SHP77 (cell line): ENCODE results near the gene ERCC6L2.
A peak's percentile ranks its signal among the peaks of the same experiment; 100 is the strongest.

Experiments used
- DNase-seq, 2 experiments: peaks; one replicate each; lab custom pipeline; 2025; lab: John Stamatoyannopoulos, UW

ERCC6L2 gene

GRCh38 chr9:95862343-95862742 lies 13.1 kb upstream of the ERCC6L2 start:
- no peak for DNase-seq

DNA sequence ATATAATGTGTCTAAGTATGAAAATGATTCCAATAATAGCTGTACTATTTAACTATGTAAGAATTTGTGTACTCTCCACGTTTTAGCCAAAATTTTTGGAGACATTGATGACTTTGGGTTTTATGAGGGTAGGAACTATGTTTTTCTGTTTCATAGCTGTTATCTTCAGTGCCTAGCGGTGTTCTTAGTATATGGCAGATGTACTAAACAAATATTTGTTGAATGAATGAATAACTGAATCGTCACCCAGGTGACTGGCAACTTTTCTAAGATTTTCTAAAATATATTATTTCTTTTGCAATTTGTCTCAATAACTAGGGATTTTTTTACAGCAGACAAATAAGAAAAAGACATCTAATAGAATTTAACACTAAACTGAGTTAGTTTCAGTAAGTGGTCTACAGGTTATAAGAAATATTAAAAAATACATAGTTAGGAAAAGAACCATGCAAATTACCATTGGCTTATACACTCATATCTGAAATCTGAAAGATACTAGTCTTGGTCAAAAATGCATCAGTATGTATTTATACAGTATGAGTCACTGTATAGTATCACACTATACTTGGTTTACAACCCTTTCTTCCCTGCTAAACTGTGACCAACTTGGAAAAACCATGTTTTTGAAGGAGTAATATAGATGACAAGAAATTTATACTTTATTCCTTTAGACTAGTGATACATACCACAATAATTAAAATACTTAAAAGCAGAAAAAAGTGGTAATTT lies 10.5 kb upstream of the ERCC6L2 start:
- no peak for DNase-seq

DNA sequence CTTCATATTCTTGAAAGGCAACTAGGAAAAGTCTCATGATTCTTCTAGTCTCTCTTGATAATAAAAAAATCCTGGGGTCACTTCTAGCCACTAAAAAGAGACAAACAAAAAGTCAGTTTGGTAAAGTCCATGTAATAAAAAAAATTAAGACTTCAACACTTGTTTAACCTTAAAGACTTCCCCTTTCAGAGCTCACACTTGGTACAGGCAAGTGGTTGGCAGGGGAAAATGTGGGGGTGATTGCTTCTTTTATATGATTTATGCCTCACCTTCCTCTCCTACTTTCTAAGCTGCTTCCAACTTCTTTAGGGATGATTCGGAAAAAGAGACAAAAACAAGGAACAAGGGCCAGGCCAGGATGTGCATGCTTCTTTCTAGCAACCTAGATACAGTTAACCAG lies 5.1 kb upstream of the ERCC6L2 start:
- no peak for DNase-seq

- DNase-seq: no peak
These were observed 4.6 kb upstream of the ERCC6L2 start for GRCh38 chr9:95870906-95871305.

DNA sequence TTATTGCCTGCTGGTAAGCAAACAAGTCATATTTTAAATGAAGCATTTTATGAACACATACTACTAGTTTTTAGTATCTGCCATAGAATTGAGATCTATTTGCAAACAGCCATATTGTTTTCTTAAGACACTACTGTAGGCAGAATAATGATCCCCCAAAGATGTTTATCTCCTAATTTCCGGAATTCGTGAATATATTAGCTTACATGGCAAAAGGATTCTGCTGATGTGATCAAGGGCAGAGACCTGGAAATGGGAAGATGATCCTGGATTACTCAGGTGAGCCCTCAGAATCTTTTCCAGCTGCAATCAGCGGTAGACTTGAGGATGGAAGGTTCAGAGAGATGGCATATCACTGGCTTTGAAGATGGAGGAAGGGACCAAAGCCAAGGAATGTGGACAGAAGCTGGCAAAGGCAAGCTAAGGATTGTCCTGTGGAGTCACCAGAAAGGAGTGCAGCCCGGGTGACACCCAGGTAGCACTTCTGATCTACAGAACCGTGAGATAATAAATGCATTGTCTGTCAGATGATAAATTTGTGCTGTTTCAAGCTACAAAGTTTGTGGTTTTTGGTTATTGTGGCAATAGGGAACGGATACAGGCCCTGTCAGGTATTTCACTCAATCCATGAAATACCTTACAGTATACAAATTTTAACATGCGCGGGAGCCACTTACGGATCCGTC lies 1.0 kb upstream of the ERCC6L2 start:
- no peak for DNase-seq

DNA sequence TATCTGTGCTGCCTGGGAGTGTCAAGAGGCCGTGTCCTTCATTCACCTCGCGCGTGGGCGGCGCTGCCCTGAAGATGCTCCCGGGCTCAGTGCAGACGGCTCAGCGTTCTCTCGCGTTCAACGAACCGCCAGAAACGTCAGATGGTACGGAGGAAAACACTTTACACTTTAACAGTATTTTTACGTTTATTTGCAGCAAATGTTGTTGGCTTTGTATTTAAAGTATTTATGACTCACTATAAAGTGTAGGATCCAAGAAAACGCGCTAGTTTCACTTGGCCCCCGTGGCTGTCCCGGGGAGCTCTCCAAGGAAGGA lies 544 bp upstream of the ERCC6L2 start:
- DNase-seq: peak in 1 of 2 experiments; percentile 46

GRCh38 chr9:95876138-95876444 lies 600 bp downstream of the ERCC6L2 start:
- no peak for DNase-seq

DNA sequence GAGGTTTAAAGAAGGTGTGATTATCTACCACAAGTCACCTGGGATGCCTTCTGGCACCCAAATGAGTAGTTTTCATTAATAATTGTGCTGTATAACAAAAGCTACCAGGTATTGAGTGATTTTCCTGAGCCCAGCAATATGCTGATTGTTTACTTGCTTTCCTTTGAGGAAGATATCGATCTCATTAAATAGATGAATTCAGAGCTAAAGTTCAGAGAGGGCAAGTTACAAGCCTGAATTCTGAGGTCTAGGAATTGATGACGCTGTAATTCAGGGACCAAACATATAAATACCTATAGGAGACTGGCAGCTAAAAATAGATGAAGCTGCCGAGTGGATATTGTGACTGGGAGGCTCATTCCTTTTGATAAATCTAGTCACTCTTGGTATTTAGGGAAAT lies 1.1 kb downstream of the ERCC6L2 start:
- peak in 1 of 2 experiments; percentile 3 for DNase-seq

DNA sequence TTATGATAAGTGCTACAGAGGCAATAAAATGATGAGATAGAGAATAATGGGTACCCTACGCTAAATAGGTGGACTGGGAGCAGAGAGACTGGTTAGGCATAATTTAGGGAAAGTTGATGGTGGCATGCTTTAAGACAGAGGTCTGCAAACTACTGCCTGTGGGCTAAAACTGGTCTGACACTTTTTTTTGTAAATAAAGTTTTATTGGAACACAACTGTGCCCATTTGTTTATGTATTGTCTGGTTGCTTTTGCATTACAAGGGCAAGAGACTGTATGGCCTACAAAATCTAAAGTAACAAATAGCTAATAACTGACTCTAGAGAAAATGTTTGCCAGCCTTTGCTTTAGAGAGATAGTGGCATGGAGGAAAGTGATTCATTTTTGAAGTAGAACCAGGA lies 2.5 kb downstream of the ERCC6L2 start:
- DNase-seq: no peak

- no peak for DNase-seq
These were observed 4.1 kb downstream of the ERCC6L2 start for GRCh38 chr9:95879591-95879990.

DNA sequence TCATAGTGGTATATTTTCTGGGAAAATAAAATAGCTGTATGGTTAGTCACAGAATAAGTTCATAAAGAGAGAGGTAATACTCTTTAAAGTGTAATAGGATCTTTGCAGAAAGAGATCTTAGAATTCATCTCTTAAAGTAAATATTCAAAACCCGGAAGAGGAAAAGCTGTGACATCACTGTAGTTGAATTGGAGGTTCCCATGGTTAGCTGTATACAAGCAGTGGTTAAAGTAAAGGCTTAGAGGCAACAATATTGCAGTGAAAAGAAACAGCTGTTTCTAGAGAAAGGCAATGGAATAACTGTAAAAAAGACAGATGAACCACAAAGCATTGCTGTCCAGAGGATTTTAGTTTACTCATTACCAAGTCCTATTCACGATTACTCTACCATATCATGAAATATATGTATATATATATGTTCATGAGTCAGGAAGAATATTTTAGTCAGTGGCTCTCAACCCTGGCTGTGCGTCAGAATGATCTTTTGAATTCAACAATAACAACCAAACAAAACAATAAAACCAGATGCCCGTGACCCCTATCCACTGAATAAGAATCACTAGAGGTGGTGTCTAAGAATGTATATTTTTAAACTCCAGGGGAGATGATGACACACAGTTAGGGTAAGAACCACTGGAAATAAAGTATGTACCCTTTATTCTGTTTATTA lies 4.7 kb downstream of the ERCC6L2 start:
- DNase-seq: no peak

DNA sequence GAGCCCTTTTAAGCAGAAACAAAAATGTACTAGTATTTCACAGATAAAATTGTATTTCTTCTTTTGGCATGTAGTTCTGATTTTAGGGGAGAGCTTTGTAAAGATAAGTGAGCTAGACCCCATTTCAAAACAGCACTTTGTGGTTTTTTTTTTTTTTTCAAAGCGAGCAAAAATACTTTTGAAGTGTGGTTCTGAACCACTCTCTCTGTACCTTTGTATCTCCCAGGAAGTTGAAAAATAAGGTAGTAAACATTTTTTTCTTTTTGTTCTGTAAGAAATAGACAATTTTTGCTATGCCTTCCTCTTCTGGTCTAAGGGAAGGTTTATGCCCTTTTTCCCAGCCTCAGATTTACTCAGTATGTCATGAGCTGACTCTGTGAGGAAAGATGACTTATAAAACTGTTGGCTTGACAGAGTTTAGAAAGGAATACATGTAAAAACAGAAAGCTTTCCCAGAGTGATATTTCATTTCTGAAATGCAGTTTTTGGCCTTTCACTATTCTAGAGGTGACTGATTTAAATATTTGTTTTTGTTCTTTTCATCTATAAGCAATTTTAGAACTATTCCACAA lies 12.5 kb downstream of the ERCC6L2 start:
- no peak for DNase-seq

GRCh38 chr9:95890594-95890993 lies 15.1 kb downstream of the ERCC6L2 start:
- DNase-seq: no peak

DNA sequence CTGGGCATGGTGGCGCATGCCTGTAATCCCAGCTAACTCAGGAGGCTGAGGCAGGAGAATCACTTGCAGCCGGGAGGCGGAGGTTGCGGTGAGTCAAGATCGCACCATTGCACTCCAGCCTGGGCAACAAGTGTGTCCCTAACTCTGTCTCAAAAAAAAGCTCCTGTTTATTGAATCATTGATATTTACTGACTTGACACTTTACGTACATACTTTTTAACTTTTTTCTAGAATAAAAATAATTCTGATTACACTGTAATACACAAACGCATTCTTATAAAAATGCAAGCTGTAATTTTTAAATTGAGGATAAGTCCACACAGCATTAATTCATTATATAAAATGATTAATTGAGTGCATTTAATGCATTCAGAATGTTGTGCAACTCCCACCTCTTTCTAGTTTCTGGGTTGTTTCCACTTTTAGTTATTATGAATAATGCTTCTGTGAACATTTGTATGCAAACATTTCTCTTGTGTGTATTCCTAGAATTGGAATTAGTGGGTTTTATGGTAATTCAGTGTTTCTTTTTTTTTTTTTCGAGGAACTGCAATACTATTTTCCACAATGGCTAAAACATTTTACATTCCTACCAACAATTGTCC lies 15.7 kb downstream of the ERCC6L2 start:
- DNase-seq: no peak

DNA sequence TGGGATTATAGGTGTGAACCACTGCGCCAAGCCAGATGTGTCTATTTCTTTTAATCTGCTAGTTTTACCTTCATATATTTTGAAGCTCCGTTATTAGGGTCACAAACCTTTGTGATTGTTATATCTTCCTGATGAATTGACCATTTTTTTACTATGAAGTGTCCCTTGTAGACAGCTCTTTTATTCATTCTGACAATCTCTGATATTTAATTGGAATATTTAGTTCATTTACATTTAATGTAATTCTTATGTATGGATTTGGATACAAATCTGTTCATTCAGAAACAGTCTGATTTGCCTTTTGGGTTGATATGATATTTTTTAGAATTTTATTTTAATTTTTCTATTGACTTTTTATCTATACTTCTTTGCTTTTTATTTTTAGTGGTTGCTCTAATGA lies 17.2 kb downstream of the ERCC6L2 start:
- no peak for DNase-seq

DNA sequence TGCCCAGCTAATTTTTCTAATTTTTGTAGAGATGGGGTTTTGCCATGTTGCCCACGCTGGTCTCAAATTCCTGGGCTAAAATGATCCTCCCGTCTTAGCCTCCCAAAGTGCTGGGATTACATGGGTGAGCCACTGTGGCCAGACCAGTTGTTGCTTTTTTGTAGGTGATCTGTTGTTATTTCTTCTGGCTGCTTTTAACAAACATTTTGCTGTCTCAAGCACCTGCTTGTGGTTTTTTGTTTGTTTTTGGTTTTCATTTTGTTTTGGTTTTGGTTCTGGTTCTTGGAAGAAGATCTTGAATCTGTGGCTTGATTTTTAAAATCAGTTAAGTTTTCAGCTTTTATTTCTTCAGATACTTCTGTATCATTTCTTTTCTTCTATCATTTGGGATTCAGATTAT lies 21.1 kb downstream of the ERCC6L2 start:
- DNase-seq: no peak

DNA sequence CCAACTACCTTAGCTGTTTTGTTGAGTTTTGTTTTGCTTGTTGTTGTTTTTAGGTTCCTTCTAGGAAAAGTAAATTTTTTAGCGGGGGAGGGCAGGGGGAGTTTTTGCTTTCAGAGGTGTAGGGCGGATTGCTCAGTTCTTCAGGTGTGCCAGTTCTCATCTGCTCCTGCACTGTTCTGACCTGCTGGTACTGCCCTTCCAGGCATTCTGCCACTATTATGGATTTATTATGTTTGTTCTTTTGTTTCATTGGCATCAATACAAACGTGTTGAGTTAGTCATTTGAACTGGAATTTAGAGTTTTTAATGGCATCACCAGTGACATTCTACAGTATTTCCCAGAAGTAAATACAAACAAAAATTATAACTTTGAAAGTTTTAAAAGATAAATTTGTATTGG lies 26.0 kb downstream of the ERCC6L2 start:
- DNase-seq: no peak

DNA sequence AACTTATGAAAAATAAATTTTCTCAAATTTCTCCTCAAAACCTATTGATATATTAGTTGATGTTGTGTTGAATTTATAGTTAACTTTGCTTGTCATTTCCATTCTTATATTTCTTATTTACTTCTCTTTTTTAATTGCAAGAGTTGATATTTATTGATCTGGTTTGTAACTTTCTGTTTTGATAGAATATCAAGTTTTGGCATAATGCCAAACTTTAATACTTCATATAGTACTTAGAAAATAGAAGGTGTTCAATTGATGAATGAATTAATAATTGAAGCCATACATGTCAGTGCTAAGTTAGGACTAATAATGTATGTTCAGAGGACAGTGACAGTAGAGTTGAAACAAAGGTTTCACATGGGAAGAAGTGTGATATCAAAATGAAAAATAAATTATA lies 27.9 kb downstream of the ERCC6L2 start:
- DNase-seq: no peak

DNA sequence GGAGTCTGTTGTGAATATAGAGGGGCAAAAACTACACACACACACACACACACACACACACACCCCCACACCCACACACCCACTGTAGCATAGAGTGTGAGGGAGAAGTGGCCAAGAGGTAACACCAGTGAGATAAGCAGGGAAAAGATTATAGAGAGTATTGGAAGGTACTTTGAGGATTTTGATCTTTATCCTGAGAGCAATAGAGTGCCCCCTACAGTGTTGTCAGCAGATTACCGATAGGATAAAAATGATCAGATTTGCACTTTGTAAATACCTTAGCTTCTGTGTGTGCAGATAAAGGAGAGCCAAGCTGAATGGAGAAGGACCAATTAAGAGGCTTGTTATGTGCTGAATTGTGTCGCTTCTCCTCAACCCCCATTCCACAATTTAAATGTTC lies 32.3 kb downstream of the ERCC6L2 start:
- no peak for DNase-seq

DNA sequence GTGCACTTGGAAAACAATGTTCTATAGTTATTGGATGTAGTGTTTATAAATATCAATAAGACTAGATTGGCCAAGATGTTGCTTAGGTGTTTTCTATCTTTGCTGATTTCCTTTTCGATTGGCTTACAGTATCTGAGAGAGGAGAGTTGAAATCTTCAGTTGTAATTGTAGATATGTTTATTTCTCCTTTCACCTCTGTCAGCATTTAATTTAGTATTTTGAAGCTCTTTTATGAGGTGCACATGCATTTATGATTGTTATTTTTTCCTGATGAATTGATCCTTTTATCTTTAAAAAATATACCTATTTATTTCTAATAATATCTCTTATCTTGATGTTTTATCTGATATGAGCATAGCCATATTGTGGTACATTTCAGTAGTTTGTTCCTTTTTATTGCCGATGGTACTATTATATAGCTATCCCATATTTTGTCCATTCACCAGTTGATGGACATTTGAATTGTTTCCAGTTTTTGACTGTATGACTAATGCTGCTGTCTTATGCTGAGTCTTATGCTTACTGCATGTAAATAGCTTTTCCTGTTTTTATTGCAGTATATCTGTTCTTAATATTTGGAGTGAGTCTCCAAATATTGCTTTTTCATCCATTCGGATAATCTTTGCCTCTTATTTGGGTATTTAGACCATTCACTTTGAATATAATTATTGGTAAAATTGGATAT lies 34.7 kb downstream of the ERCC6L2 start:
- DNase-seq: no peak

- DNase-seq: no peak
These were observed 35.4 kb downstream of the ERCC6L2 start for GRCh38 chr9:95910770-95911340.

- no peak for DNase-seq
These were observed 37.3 kb downstream of the ERCC6L2 start for GRCh38 chr9:95912773-95913172.
